T-helper 1 cell treated with Interleukin-12 subunit alpha and Interleukin-12 subunit beta and Interleukin-4 antibody, amounts not matched to agents 30 ng/mL and 1 ng/mL, for 36 hours (primary cell): ENCODE results near the gene PYCR2. TPM values are rescaled to one million over a fixed set of nuclear protein-coding genes. Genes with fewer than 3 reads are reported as not detected.
"Not testable (repeated sequence)": the region's sequence is repeated elsewhere in the genome, so short reads cannot be mapped to it uniquely, and the experiment has no call there.

ENCODE experiments used
- intact Hi-C: fragments of 100-400 bp; cut with micrococcal nuclease; formaldehyde crosslinking; loops from one replicate; pipeline ENCODE4 v1.15.1; 2024
- total RNA-seq: library from RNA; stranded (reverse); gene quantifications from 2 replicates; pipeline ENCODE4 v1.2.3, GENCODE V29; 2022

PYCR2 gene
- 103 and 105 TPM in 2 replicates for total RNA-seq

GRCh38 chr1:225923692-225924555, at the start of gene PYCR2:
Gene PYCR2, minus strand, starts transcription at chr1:225924250. Its CDS starts 140 bp downstream, at chr1:225924110.
- intact Hi-C loops: loop anchor here (1.0 to 10.0 kb wide), 14 partner anchors 13 to 496 kb away; partner anchors contain the start of genes H3-3A, LBR, PARP1 and SDE2

GRCh38 chr1:225973158-225973557, 49.1 kb upstream of the PYCR2 start:
- intact Hi-C loops: no loop called here

GRCh38 chr1:225972344-225973152, 48.5 kb upstream of the PYCR2 start:
- intact Hi-C loops: no loop called here

GRCh38 chr1:225970592-225971157, 46.6 kb upstream of the PYCR2 start:
- intact Hi-C loops: not testable (repeated sequence)

- intact Hi-C loops: not testable (repeated sequence)
Measured at GRCh38 chr1:225969751-225970150, 45.7 kb upstream of the PYCR2 start.

GRCh38 chr1:225965231-225965630, 41.2 kb upstream of the PYCR2 start:
- intact Hi-C loops: no loop called here

- intact Hi-C loops: no loop called here
Measured at GRCh38 chr1:225963735-225964530, 39.9 kb upstream of the PYCR2 start.

GRCh38 chr1:225962440-225962975, 38.5 kb upstream of the PYCR2 start:
- intact Hi-C loops: no loop called here

- intact Hi-C loops: no loop called here
Measured at GRCh38 chr1:225961659-225962439, 37.8 kb upstream of the PYCR2 start.

- intact Hi-C loops: no loop called here
Measured at GRCh38 chr1:225958041-225958440, 34.0 kb upstream of the PYCR2 start.

GRCh38 chr1:225954753-225955152, 30.7 kb upstream of the PYCR2 start:
- intact Hi-C loops: no loop called here

GRCh38 chr1:225953315-225953714, 29.3 kb upstream of the PYCR2 start:
- intact Hi-C loops: no loop called here

- intact Hi-C loops: no loop called here
Measured at GRCh38 chr1:225950905-225951497, 27.0 kb upstream of the PYCR2 start.

GRCh38 chr1:225949041-225949440, 25.0 kb upstream of the PYCR2 start:
- intact Hi-C loops: no loop called here

- intact Hi-C loops: no loop called here
Measured at GRCh38 chr1:225946803-225947202, 22.8 kb upstream of the PYCR2 start.

GRCh38 chr1:225946082-225946620, 22.1 kb upstream of the PYCR2 start:
- intact Hi-C loops: no loop called here

- intact Hi-C loops: no loop called here
Measured at GRCh38 chr1:225945564-225945963, 21.5 kb upstream of the PYCR2 start.

GRCh38 chr1:225944951-225945350, 20.9 kb upstream of the PYCR2 start:
- intact Hi-C loops: no loop called here

GRCh38 chr1:225944387-225944786, 20.3 kb upstream of the PYCR2 start:
- intact Hi-C loops: no loop called here
